Mesendoderm (in vitro differentiated cells): Measurements from ENCODE around the gene MND1.

ENCODE experiments used
- DNase-seq: peaks from one replicate; pipeline ENCODE4 v3.0.0; 2013
- H2AK5ac ChIP-seq: 2 replicates; pipeline ENCODE4 v1.6.1; 2013; ENCODE audit warnings: low read length, inconsistent platforms
- H2BK120ac ChIP-seq: 2 replicates; pipeline ENCODE4 v1.6.1; 2013; ENCODE audit warnings: low read depth, mild to moderate bottlenecking, low read length, moderate library complexity, mixed read lengths
- H2BK15ac ChIP-seq: replicated peaks from 2 replicates; pipeline ENCODE4 v1.6.1; 2013; ENCODE audit warnings: low read depth, mild to moderate bottlenecking, moderate library complexity
- H2BK5ac ChIP-seq: 2 replicates; pipeline ENCODE4 v1.6.1; 2013; ENCODE audit warnings: low read length, inconsistent platforms
- H3K18ac ChIP-seq: 2 replicates; pipeline ENCODE4 v1.6.1; 2013; ENCODE audit warnings: mild to moderate bottlenecking, low read length, mixed read lengths
- H3K23ac ChIP-seq: one replicate; pipeline ENCODE4 v1.6.1; 2013; ENCODE audit warnings: low read length
- H3K27ac ChIP-seq: 2 replicates; pipeline ENCODE4 v1.5.1; 2013; ENCODE audit warnings: low read depth, mild to moderate bottlenecking, inconsistent platforms, low read length, moderate library complexity
- H3K27me3 ChIP-seq: 2 replicates; pipeline ENCODE4 v1.6.1; 2013; ENCODE audit warnings: low read length, control low read depth, mild to moderate bottlenecking, inconsistent platforms; ENCODE audit not compliant: insufficient read depth, poor library complexity
- H3K36me3 ChIP-seq: 2 replicates; pipeline ENCODE4 v1.6.1; 2013; ENCODE audit warnings: low read length, inconsistent platforms; ENCODE audit not compliant: control insufficient read depth, insufficient read depth
- H3K4ac ChIP-seq: one replicate; pipeline ENCODE4 v1.6.1; 2013; ENCODE audit warnings: low read depth, mild to moderate bottlenecking, low read length, moderate library complexity
- H3K4me1 ChIP-seq: 2 replicates; pipeline ENCODE4 v1.6.1; 2013; ENCODE audit warnings: low read depth, low read length, inconsistent platforms; ENCODE audit not compliant: control insufficient read depth
- H3K4me2 ChIP-seq: 2 replicates; pipeline ENCODE4 v1.6.1; 2013; ENCODE audit warnings: low read length
- H3K4me3 ChIP-seq: 2 replicates; pipeline ENCODE4 v1.5.1; 2013; ENCODE audit warnings: mild to moderate bottlenecking, low read length
- H3K56ac ChIP-seq: one replicate; pipeline ENCODE4 v1.6.1; 2013; ENCODE audit warnings: low read length
- H3K79me1 ChIP-seq: 2 replicates; pipeline ENCODE4 v1.6.1; 2013; ENCODE audit warnings: low read length, inconsistent platforms
- H3K79me2 ChIP-seq: 2 replicates; pipeline ENCODE4 v1.6.1; 2013; ENCODE audit warnings: mild to moderate bottlenecking, low read length; ENCODE audit not compliant: control insufficient read depth, insufficient read depth
- H3K9ac ChIP-seq: 2 replicates; pipeline ENCODE4 v1.6.1; 2013; ENCODE audit warnings: low read length, inconsistent platforms
- H4K5ac ChIP-seq: one replicate; pipeline ENCODE4 v1.6.1; 2013; ENCODE audit warnings: low read length
- H4K8ac ChIP-seq: one replicate; pipeline ENCODE4 v1.6.1; 2013; ENCODE audit warnings: low read depth, mild to moderate bottlenecking, control low read depth, low read length, moderate library complexity
- WGBS: extraction: QIAGEN DNeasy Blood & Tissue Kit; methylation state at CpG from one replicate; pipeline ENCODE4 v1.1.7; 2013; ENCODE audit warnings: low lambda C conversion rate, missing lambda C conversion rate; ENCODE audit not compliant: insufficient coverage; ENCODE audit errors: extremely low coverage; 5-methylcytosine and 5-hydroxymethylcytosine counted together

Gene MND1

GRCh38 chr4:153327247-153327646 lies 17.2 kb upstream of the MND1 start:
- no peaks in the 10 kb centered on the region for H3K79me1 ChIP-seq
- H3K4ac ChIP-seq = no peak overlapping the region
- no peak overlapping the region for H3K23ac ChIP-seq
- H2BK120ac ChIP-seq = no peak overlapping the region
- H2BK15ac ChIP-seq = no peak overlapping the region
- no peak overlapping the region for H3K4me3 ChIP-seq
- no peak overlapping the region for H2BK5ac ChIP-seq
- H2AK5ac ChIP-seq = no peak overlapping the region
- WGBS = no CpG with 5 or more reads among the region's 1 CpG
- no peak for DNase-seq
- no peak overlapping the region for H3K4me2 ChIP-seq
- no peaks in the 10 kb centered on the region for H3K79me2 ChIP-seq
- H3K9ac ChIP-seq = no peak overlapping the region
- H3K4me1 ChIP-seq = no peaks in the 10 kb centered on the region
- no peak overlapping the region for H4K8ac ChIP-seq
- no peaks in the 10 kb centered on the region for H3K36me3 ChIP-seq
- H3K27ac ChIP-seq = no peak overlapping the region
- no peak overlapping the region for H3K18ac ChIP-seq
- H3K27me3 ChIP-seq = no peaks in the 10 kb centered on the region
- H3K56ac ChIP-seq = no peak overlapping the region
- H4K5ac ChIP-seq = no peak overlapping the region

GRCh38 chr4:153332936-153333335 lies 11.6 kb upstream of the MND1 start:
- no peak overlapping the region for H3K4ac ChIP-seq
- no peaks in the 10 kb centered on the region for H3K79me1 ChIP-seq
- no peaks in the 10 kb centered on the region for H3K27me3 ChIP-seq
- no CpG with 5 or more reads among the region's 2 CpGs for WGBS
- no peak overlapping the region for H3K4me3 ChIP-seq
- H2BK15ac ChIP-seq = no peak overlapping the region
- no peak overlapping the region for H4K5ac ChIP-seq
- H3K4me2 ChIP-seq = no peak overlapping the region
- H2AK5ac ChIP-seq = no peak overlapping the region
- H3K4me1 ChIP-seq = no peaks in the 10 kb centered on the region
- no peak overlapping the region for H4K8ac ChIP-seq
- no peak overlapping the region for H2BK120ac ChIP-seq
- H3K9ac ChIP-seq = no peak overlapping the region
- H3K36me3 ChIP-seq = no peaks in the 10 kb centered on the region
- H3K56ac ChIP-seq = no peak overlapping the region
- H2BK5ac ChIP-seq = no peak overlapping the region
- DNase-seq = no peak
- no peak overlapping the region for H3K23ac ChIP-seq
- H3K18ac ChIP-seq = no peak overlapping the region
- H3K27ac ChIP-seq = no peak overlapping the region
- H3K79me2 ChIP-seq = no peaks in the 10 kb centered on the region

GRCh38 chr4:153333874-153334273 lies 10.6 kb upstream of the MND1 start:
- no peaks in the 10 kb centered on the region for H3K36me3 ChIP-seq
- H2BK5ac ChIP-seq = no peak overlapping the region
- H2AK5ac ChIP-seq = no peak overlapping the region
- no peak overlapping the region for H4K8ac ChIP-seq
- no peak overlapping the region for H3K18ac ChIP-seq
- H3K9ac ChIP-seq = no peak overlapping the region
- H3K27ac ChIP-seq = no peak overlapping the region
- no peak overlapping the region for H3K4ac ChIP-seq
- no peak overlapping the region for H2BK120ac ChIP-seq
- H3K4me3 ChIP-seq = no peak overlapping the region
- no peak overlapping the region for H2BK15ac ChIP-seq
- H3K23ac ChIP-seq = no peak overlapping the region
- H3K56ac ChIP-seq = no peak overlapping the region
- no peaks in the 10 kb centered on the region for H3K4me1 ChIP-seq
- H3K79me2 ChIP-seq = no peaks in the 10 kb centered on the region
- no peak overlapping the region for H4K5ac ChIP-seq
- no peaks in the 10 kb centered on the region for H3K79me1 ChIP-seq
- no peaks in the 10 kb centered on the region for H3K27me3 ChIP-seq
- no peak for DNase-seq
- no peak overlapping the region for H3K4me2 ChIP-seq

DNA sequence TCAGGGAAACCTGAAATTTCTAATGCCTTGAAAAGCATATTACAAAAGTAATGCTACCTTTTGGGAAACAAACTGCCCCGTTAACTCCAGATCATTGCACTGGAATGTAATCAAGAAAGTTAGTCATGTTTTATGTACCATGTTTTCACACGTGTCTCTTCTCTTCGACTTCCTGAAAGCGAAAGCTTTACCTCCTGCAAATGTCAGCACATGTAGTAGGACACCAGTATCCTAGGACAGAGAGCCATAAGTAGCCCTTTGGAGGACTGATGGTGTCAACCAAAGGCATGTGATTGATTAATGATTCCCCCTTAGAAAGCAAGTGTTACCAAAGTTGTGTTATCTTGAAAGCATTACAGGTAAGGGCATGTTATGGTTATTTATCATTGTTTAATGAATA lies 8.8 kb upstream of the MND1 start:
- Histone ChIP-seq H3K23ac (no peak overlapping the region), H3K18ac (no peak overlapping the region), H3K79me2 (no peaks in the 10 kb centered on the region), H2AK5ac (no peak overlapping the region), H2BK15ac (no peak overlapping the region), H3K36me3 (no peaks in the 10 kb centered on the region), H3K4ac (no peak overlapping the region), H4K8ac (no peak overlapping the region), H3K9ac (no peak overlapping the region), H4K5ac (no peak overlapping the region), H3K4me3 (no peak overlapping the region), H2BK120ac (no peak overlapping the region), H3K27me3 (no peaks in the 10 kb centered on the region), H3K4me2 (no peak overlapping the region), H3K56ac (no peak overlapping the region), H2BK5ac (no peak overlapping the region), H3K27ac (no peak overlapping the region), H3K79me1 (no peaks in the 10 kb centered on the region), H3K4me1 (no peaks in the 10 kb centered on the region)
- no peak for DNase-seq
- no CpG with 5 or more reads among the region's 4 CpGs for WGBS

DNA sequence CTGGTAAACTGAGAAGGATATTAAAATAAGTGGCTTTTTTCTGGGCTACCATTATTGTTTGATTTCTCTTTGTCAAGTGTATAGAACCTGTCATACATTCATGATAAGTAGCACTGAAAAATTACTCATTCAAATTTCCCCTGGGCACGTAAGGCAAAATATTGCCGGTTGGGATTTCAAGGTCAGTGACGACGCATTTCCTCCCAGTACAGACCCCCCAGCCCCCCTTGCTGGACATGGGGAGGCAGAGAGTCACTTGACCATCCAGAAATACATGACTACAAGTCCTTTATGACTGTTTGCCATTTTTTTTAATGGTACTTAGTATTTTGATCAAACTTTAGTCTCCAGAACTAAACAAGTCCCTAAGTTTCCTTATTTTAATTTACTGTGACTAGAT lies 6.8 kb upstream of the MND1 start:
- H3K4me2 ChIP-seq = no peak overlapping the region
- no peaks in the 10 kb centered on the region for H3K79me1 ChIP-seq
- H3K9ac ChIP-seq = no peak overlapping the region
- no peak for DNase-seq
- no peak overlapping the region for H3K4ac ChIP-seq
- no peak overlapping the region for H3K23ac ChIP-seq
- H4K8ac ChIP-seq = no peak overlapping the region
- H3K4me3 ChIP-seq = no peak overlapping the region
- no CpG with 5 or more reads among the region's 4 CpGs for WGBS
- H3K56ac ChIP-seq = no peak overlapping the region
- no peak overlapping the region for H2BK15ac ChIP-seq
- no peak overlapping the region for H2BK5ac ChIP-seq
- H4K5ac ChIP-seq = no peak overlapping the region
- H3K79me2 ChIP-seq = no peaks in the 10 kb centered on the region
- H3K4me1 ChIP-seq = peaks cover 2% of the 10 kb centered on the region
- H3K27ac ChIP-seq = no peak overlapping the region
- H3K27me3 ChIP-seq = no peaks in the 10 kb centered on the region
- no peak overlapping the region for H2AK5ac ChIP-seq
- H3K36me3 ChIP-seq = no peaks in the 10 kb centered on the region
- H3K18ac ChIP-seq = no peak overlapping the region
- no peak overlapping the region for H2BK120ac ChIP-seq

DNA sequence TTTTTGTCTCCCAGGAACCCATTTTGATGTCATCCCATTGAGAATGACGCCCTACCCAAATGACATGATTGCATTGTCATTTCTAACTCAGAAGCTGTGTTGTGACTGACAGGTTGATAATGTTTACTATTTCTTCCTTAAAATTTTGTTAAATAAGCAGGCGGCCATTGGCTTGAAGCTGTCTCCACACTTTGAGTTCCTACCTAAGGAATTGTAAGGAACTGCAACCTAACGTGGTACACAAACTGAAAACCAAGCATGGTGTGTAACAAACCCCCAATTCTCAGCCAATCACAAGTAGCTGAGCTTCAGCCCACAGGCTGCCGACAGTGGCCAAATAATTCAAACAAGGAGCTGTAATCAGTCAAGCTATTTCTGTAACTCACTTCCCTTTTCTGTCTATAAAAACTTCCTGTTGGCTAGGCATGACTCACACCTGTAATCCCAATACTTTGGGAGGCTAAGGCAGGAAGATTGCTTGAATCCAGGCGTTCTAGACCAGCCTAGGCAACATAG lies 2.9 kb upstream of the MND1 start:
- H3K36me3 ChIP-seq = no peaks in the 10 kb centered on the region
- no peak overlapping the region for H2BK15ac ChIP-seq
- H3K56ac ChIP-seq = no peak overlapping the region
- no peak overlapping the region for H3K4me3 ChIP-seq
- no peak overlapping the region for H3K23ac ChIP-seq
- H2AK5ac ChIP-seq = no peak overlapping the region
- H3K79me1 ChIP-seq = peaks cover 2% of the 10 kb centered on the region
- no CpG with 5 or more reads among the region's 5 CpGs for WGBS
- no peaks in the 10 kb centered on the region for H3K27me3 ChIP-seq
- no peak overlapping the region for H3K4ac ChIP-seq
- no peak overlapping the region for H2BK120ac ChIP-seq
- no peak overlapping the region for H3K27ac ChIP-seq
- H4K5ac ChIP-seq = no peak overlapping the region
- H3K4me1 ChIP-seq = peaks cover 3% of the 10 kb centered on the region
- H2BK5ac ChIP-seq = no peak overlapping the region
- peaks cover 2% of the 10 kb centered on the region for H3K79me2 ChIP-seq
- H3K9ac ChIP-seq = no peak overlapping the region
- no peak overlapping the region for H4K8ac ChIP-seq
- H3K18ac ChIP-seq = no peak overlapping the region
- H3K4me2 ChIP-seq = no peak overlapping the region
- DNase-seq = peak; percentile 11
